Measurements from ENCODE around the gene NKX3-2.

NKX3-2 gene

GRCh38 chr4:13527981-13528820, 16.1 kb downstream of the NKX3-2 start (continued):
- TF ChIP-seq POU6F1 (CRISPR knock-in tag; IDR thresholded peaks at IDR 0.05; ENCODE audit: borderline replicate concordance, low read depth) (no peak), BACH2 (CRISPR knock-in tag; IDR thresholded peaks at IDR 0.05; ENCODE audit: borderline replicate concordance) (no peak)

GRCh38 chr4:13527192-13527980, 16.9 kb downstream of the NKX3-2 start:
- ATAC-seq, result no peak
- TF ChIP-seq ZNF70 (CRISPR knock-in tag; IDR thresholded peaks at IDR 0.05) (no peak), BACH2 (CRISPR knock-in tag; IDR thresholded peaks at IDR 0.05; ENCODE audit: borderline replicate concordance) (no peak), CREB5 (CRISPR knock-in tag; IDR thresholded peaks at IDR 0.05; ENCODE audit: low read depth) (no peak), TCF4 (CRISPR knock-in tag; IDR thresholded peaks at IDR 0.05; ENCODE audit: borderline replicate concordance) (no peak), ZNF8 (CRISPR knock-in tag; IDR thresholded peaks at IDR 0.05) (no peak), ZNF565 (CRISPR knock-in tag; conservative IDR thresholded peaks at IDR 0.05; ENCODE audit: low read depth) (no peak), CSRNP3 (CRISPR knock-in tag; IDR thresholded peaks at IDR 0.05) (no peak), PATZ1 (CRISPR knock-in tag; IDR thresholded peaks at IDR 0.05; ENCODE audit: borderline replicate concordance) (no peak), ZC3H10 (CRISPR knock-in tag; IDR thresholded peaks at IDR 0.05) (no peak), RARB (CRISPR knock-in tag; IDR thresholded peaks at IDR 0.05) (no peak), OSR1 (CRISPR knock-in tag; IDR thresholded peaks at IDR 0.05) (no peak), ZFP3 (CRISPR knock-in tag; IDR thresholded peaks at IDR 0.05) (no peak), SNAI2 (CRISPR knock-in tag; IDR thresholded peaks at IDR 0.05) (no peak)

GRCh38 chr4:13526658-13527057, 17.6 kb downstream of the NKX3-2 start:
- ATAC-seq, result no peak
- TF ChIP-seq GLIS3 (CRISPR knock-in tag; IDR thresholded peaks at IDR 0.05) (no peak), CSRNP3 (CRISPR knock-in tag; IDR thresholded peaks at IDR 0.05) (no peak), ISL1 (CRISPR knock-in tag; IDR thresholded peaks at IDR 0.05) (no peak), ZFP3 (CRISPR knock-in tag; IDR thresholded peaks at IDR 0.05) (no peak), PPARA (CRISPR knock-in tag; IDR thresholded peaks at IDR 0.05; ENCODE audit: borderline replicate concordance) (no peak), ZNF8 (CRISPR knock-in tag; IDR thresholded peaks at IDR 0.05) (no peak), ESRRG (CRISPR knock-in tag; IDR thresholded peaks at IDR 0.05) (no peak), BACH2 (CRISPR knock-in tag; IDR thresholded peaks at IDR 0.05; ENCODE audit: borderline replicate concordance) (no peak), OSR1 (CRISPR knock-in tag; IDR thresholded peaks at IDR 0.05) (no peak), POU6F1 (CRISPR knock-in tag; IDR thresholded peaks at IDR 0.05; ENCODE audit: borderline replicate concordance, low read depth) (no peak), ZFP30 (CRISPR knock-in tag; IDR thresholded peaks at IDR 0.05) (no peak), TOX (CRISPR knock-in tag; IDR thresholded peaks at IDR 0.05; ENCODE audit: borderline replicate concordance) (no peak), ARNTL (CRISPR knock-in tag; IDR thresholded peaks at IDR 0.05; ENCODE audit: borderline replicate concordance, low read depth) (no peak), ZNF70 (CRISPR knock-in tag; IDR thresholded peaks at IDR 0.05) (no peak), ZNF565 (CRISPR knock-in tag; conservative IDR thresholded peaks at IDR 0.05; ENCODE audit: low read depth) (no peak)
